HG03575 (cell line): Measurements from ENCODE around the gene FBXO9.
A peak's percentile ranks its signal among the peaks of the same experiment; 100 is the strongest.
"Not testable (repeated sequence)": the region's sequence is repeated elsewhere in the genome, so short reads cannot be mapped to it uniquely, and the experiment has no call there.

Experiments
- ATAC-seq: cut with Tn5 transposase; IDR thresholded peaks from one replicate; pipeline ENCODE4 v1.9.1; 2021; ENCODE audit not compliant: unreplicated experiment, insufficient number of reproducible peaks, low FRiP score; ENCODE audit errors: extremely low read depth

The FBXO9 gene

DNA sequence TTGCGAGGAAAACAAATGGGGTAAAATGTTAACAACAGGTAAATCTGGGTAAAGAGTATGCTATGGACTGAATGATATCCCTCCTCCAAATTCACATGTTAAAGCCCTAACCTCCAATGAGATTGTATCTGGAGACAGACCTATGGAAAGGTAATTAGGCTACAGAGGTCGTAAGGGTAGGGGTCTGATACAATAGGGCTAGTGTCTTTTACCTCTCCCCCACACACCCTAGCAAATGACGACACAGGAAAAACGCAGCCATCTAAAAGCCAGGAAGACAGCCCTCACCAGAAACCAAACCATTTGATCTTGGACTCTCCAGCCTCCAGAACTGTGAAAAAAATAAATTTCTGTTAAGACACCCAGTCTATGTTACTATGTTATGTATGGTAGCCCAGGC, 20.6 kb upstream of the FBXO9 start:
- no peak for ATAC-seq

DNA sequence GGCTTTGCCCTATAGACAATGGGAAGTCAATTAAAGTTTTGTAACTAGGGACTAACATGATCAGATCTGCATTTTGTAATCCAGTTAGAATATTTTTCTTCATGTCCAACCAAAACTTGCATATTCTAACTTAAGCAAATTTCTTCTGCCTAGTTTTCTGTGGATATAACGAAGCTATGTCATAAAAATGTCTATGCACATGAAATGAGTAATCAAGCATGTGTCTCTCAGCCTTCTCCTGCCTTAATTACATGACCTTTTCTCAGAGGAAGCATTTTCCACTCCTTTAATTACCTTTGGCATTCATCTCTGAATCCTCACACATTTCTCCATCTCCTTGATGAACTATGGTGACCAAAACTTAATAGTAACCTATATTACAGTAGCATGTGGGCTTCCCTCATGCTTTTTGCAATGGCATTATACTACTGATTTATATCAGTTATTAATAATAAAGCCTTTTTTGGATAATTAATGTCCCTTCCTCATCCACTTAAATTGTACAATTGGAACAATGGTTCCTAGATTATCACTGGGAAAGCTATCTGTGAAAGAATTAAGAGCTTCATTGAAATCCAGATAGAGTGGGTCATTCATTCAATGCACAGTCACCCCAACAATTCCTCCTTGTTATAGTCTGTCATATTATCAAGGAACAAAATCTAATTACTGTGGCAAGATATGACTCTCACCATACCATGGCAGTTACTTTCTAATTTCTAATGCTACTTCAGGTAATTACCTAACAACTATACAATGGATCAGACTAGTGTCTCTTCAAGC, 19.1 kb upstream of the FBXO9 start:
- ATAC-seq, result no peak

DNA sequence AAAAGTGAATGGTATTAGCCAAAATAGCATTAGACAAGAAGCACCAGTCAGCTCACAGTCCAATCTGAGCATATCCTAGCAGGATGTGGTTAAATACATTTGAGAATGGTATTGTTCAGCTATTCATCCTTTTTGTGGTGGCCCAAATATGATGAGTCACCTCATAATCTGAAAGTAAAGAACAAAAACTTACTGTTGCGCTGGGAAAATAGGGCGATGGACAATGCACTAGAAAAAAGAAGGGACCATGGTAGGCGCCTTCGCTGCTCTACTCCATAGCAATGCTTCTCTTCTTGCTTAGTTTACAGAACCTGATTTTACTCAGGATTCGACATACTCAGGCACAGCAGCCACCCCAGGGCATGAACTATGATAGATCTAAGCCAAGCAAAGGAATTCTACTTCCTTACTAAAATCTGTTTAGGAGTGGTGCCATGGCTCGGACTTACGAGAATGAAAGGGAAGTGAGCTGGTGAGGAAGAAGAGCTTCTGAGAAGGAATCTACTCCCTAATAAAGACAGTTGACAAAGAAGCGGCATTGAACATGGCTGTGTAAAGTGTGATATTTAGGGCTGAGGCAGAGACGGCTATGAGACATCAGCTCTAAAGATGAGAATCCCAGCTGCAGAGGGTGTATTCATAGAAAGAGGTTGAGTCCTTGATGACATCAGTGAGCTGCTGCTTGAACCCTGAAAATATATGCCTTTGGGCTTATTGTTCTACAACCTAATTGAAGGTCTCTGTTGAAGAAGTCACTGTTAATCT, 16.6 kb upstream of the FBXO9 start:
- ATAC-seq, result peak; percentile 86

DNA sequence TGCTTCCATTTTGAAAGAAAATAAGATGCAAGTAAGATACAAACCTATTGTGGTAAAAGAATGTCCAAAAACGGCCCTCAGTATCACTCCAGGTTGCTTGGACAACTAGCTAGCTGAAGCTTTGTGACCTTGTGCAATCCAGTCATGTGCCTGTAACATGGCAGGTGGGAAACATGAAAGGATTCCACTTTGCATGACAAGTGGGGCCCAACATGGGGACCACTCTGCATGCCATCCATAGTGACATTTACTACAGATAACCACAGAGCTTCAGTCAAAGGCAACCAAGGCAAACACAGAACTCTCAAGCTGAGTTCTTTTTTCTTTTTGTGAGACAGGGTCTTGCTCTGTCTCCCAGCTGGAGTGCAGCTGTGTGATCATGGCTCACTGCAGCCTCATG, 15.8 kb upstream of the FBXO9 start:
- no peak for ATAC-seq

DNA sequence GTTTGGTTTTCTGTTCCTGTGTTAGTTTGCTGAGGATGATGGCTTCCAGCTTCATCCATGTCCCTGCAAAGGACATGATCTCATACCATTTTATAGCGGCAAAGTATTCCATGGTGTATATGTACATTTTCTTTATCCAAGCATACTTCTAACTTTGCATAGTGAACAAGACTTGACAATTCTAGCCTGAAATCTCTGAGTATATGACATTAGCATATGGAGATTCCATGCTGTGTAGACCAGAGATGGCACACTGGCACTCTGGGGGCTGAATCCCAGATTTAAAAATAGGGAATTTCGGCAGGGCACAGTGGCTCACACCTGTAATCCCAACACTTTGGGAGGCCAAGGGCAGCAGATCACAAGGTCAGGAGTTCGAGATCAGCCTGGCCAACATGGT, 13.1 kb upstream of the FBXO9 start:
- not testable (repeated sequence) for ATAC-seq

DNA sequence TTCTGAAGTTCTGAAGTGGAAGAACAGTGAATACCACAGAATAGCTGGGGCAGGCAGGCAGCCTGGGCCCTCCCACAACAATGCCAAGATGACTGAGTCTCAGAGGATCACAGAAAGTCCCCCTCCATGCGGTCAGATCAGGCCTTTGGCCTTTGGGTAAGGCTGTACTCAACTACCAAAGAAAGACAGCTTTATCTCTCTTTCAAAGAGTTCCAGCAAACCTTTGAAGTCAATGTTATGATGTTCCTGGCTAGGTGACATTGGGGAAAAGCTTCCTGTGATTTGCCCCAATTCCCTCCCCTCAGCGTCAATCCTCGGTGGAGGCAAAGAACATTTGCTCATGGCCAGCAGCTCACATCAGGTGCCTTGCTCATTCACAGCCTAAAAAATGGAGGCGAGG, 10.7 kb upstream of the FBXO9 start:
- no peak for ATAC-seq

DNA sequence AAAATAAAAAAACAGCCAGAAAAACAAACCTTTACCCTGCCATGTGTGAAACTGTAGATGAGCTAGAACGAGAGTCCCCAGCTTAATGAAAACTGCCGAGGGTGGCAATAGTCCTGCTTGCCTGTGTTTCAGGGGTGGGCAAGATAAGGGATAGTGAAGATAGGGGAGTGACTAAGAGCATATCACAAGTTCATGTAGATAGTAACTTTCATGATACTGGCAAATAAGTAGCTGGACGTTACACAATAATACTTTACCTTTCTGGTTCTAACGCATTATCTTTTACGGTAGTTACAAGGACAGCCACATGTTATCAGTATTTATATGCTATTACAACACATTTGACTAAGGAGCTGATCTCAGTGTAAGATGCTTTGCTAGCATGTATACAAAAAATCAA, 9.3 kb upstream of the FBXO9 start:
- ATAC-seq, result no peak

DNA sequence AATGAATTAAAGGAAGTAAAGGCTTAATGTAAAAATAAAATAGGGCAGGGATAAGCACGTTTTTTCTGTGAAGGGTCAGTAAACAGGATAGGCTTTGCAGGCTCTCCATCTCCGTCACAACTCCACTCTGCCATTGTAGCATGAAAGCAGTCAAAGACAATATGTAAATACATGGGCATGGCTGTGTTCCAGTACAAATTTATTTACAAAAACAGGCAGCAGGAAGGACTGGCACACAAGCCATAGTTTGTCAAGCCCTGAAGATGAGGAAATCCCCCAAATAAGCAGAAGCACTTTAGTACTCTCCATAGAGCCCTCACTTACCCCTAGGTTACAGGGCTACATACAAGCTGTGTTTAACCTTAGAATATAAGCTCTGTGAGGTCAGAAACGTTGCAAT, 8.9 kb upstream of the FBXO9 start:
- no peak for ATAC-seq

DNA sequence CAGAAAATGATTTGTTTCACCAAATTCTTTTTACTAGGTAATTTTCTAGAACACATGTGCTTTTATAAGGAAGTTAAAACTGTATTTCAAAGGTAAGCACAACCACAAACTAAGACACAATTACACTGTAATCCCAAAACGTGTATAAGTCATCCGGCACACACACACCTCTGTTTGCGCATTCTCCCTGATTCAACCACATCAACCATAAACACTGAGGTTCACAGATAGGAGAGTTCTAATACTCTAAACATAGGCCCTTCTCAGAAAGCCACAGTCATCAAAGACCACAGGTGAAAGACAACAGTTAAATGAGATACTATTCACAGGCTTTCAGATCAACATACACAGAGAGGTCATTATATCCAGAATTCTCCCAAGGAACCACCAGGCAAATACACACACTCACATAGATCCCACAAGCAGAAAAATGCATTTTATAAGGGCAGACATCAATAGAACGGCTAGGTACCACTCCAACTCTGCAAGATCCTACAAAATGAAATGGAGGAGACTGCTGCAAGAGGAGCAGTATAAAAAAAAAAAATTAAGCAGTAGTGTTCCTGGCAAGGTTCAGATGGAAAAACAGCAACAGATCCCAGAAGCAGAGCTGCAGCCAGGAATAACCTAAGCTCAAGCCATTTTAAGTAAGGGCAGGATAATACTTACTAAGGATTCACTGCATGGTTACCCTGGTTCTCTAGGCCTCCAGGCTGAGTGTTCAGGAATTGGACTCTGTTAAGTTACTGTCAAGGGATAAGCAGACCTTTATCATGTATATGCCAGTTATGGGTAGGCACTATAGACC, 6.6 kb upstream of the FBXO9 start:
- ATAC-seq, result no peak

DNA sequence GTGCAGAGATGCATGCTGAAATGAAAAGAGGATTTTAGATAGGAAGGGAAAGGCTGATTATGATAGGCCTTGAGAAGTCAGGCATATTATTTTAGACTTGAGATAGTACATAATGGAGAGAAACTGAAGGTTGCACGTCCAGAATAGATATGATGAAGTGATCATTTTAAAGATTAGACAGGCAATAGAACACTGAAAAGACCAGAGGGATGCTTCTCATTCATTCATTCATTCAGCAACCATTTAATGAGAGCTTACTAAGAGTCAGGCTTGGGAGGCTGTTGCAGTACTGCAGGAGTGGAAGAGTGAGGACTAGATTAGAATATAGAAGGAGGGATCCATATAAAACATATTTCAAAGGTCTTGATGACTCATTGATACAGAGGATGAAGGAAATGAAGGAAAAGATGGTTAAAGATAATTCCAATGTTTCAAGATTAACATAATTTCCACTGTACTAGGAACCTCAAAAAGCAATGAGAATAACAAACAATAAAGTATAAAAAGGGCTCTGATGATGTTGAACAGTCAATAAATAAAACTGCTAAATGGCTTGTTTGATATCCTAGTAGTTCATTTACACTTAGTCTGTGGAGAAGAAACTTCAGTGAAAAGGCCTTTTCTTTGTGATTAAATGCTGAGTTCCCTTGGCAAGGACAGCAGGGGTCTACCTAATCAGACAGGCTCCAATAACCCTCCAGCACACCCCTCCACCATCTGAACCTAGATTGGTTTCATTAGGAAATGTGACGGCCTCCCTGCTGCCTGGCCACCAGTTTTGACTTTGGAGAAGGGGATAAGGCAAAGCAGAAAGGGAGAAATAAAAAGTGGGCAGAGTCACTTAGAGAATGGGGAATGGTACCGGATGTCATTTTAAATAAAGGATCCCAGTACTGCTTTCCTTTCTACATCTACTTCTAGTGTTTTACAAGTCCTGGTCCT, 5.3 kb upstream of the FBXO9 start:
- ATAC-seq, result no peak

DNA sequence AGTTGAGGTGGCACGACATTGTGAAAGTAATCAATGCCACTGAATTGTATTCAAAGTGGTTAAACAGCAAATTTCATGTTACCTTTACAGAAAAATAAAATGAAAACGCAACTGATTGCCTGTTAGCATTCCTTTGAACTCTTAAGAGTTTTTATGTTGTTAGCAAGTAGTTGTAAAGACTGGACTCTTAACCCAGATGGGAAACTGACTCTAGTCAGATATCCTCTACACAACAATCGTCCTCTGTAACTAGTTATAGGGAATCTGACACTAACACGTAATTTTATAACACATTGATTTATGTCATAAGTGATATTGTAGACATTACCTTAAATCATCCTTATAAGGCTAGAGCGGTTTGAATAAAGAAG, 3.0 kb upstream of the FBXO9 start:
- no peak for ATAC-seq

DNA sequence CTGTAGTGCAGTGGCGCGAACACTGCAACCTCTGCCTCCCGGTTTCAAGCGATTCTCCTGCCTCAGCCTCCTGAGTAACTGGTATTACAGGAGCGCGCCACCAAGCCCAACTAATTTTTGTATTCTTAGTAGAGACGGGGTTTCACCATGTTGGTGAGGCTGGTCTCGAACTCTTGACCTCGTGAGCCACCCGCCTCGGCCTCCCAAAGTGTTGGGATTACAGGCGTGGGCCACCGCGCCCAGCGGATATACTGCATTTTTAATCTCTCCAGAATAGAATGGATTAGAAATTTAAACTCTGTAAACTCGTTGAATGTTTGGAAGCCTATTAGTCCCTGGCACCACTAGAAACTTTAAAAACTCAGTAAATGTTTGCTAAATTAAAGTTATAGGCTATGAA, 949 bp upstream of the FBXO9 start:
- not testable (repeated sequence) for ATAC-seq

DNA sequence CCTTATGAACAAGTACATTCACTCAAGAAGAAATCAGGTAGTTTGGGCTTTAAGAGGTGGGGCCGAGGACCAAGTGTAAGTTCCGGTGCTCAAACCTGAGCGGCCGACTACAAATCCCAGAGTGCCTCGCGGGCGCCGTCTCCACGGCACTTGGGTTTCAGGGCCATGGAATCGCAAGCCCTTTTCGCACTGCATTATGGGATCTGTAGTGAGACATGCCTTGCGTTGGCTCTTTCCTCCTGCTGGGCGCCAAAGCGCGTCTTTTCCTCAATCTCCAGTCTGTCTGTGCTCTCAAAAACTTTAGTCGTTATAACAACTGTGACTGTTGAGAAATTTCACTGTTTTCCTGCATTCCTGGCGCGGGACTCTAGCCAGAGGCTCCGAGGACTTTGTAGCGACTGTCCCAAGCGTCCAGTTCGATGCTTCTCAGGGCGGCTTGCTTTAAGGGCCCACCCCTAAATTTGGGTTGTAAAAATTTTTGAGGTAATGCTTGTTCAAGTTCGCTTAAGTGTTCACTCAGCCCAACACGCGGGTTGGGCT, 408 bp upstream of the FBXO9 start:
- ATAC-seq, result peak; percentile 85

DNA sequence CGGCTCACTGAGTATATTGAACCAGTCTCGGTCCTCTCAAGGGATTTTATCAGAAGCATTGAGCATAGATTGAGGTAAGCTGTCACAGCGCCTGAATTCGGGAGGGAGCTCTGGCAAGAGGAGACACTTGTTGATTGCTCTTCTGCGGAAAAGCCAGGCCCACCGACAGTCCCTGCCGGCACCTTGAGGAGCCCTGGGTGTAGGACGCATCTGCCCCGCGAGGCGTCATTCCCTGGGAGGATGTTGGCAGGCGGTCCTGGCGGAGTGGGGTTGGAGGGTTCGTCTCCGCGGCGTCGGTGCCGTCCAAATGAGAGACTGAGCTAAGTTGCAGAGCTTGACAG, 843 bp downstream of the FBXO9 start:
- no peak for ATAC-seq

DNA sequence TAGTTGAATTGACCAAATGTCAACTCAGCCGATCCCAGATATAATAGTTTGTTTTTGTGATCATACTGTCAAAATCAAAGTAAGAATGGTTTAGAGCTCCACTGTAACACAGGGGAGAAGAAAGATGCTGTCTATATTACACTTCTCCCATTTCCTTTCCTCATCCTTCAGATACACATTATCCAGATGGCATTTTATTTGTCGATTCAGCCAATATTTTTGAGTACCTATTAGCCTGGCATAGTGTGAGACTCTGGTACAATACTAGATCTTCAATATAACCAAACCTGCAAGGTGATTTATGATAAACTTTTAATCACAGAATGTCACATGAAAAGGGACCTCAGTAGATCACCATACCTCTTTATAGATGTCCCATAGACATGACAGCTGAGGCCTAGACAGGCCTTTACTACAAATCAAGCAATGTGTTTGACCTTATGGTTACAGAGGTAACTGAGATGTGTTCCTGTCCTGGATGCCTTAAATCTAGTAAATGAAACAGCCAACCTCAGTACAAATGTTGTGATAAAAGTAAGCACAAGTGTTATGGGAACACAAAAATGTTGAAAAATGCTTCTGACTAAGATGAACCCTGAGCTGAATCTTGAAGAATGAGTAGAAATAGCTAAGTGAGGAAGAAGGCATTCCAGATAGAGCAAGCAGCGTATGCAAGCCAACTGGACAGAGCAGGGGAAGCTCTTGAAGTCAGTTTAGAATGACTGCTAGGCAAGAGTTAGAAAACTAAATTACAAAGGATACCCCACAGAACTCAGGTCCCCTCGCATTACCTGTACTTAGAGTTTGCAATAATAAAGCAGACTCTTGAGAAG, 1.9 kb downstream of the FBXO9 start:
- no peak for ATAC-seq

DNA sequence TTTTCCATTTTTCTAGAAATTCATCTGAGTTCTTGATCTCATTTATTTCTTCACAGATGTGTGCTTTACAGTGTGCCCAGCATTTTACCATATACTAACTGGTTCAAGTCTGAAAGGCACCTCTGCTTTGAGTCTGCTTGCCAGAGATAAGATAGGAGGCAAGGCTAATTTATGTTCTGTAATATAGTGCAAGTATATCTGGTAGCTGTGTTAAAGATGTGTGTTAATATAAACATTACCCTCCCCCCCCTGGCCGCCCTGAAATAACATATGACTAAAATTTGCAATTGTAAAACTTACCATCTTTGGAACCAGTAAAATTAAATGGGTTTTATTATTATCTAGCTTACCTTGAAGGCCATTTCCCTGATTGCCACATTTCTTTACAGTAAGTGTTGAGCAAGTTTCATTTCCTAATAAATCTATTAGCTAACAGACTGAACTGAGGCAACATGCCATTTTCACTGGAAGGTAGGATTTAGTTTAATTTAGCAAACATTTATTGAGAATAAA, 2.7 kb downstream of the FBXO9 start:
- ATAC-seq, result no peak

DNA sequence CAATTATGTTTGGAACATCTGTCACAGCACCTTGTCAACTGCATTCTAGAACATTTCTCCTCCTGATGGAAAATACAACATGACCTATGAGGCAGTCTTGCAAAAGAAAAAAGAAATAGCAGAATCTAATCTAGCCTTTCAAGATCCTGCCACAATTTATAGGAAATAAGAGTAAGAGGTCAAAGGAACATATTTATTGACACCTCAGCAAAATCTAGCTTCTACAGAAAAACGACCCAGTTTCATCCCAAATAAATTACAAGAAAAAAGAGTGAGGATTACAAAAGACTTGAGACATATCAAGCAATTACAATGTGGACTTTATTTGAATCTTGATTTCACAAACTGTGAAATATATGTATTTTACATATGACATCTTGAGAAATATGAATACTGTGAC, 4.2 kb downstream of the FBXO9 start:
- ATAC-seq, result no peak

DNA sequence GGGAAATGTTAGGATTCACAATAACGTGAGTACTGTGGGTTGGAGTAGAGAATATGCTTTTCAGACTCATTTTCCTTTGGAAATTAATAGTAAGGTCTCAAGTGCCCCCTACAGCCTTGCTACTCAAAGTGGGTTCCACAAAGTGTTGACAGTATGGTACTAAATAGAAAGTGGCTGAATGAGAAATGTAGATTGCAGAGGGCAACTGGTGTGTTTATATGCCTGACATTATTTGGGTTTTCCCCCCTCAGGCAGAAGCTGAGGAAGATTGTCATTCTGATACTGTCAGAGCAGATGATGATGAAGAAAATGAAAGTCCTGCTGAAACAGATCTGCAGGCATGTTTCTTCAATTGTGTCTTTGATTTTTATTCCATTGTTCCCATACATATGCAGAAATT, 5.6 kb downstream of the FBXO9 start:
- ATAC-seq, result peak; percentile 48
